ENCODE results near the gene ZBTB20.

Gene ZBTB20

GRCh38 chr3:114958930-114959329 lies 188.2 kb downstream of the ZBTB20 start:
- no peak for DNase-seq (ENCODE audit: low read depth)
- TF ChIP-seq CTCF (conservative IDR thresholded peaks at IDR 0.05; ENCODE audit: low read depth, low read length): no peak
- H3K4me3 ChIP-seq (ENCODE audit: low read length): no peak overlapping the region

DNA sequence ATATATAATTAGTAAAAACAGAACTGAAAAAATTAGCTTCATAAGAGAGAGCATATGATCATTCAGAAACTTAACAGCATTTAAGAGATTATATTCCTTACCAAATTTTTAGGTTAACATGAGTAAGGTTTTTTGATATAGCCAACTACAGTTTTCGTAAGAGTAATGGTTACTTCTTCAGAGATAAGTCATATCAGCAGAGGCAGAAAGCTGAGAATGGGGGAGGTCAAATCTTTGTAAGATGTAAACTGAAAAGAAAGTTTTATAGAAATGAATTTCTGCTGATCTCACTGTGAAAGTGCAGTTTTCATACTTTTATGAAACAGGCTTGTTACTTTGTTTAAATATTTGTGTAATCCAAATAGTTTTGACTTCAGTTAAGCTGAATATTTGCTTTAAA lies 193.3 kb downstream of the ZBTB20 start:
- DNase-seq (ENCODE audit: low read depth): no peak

DNA sequence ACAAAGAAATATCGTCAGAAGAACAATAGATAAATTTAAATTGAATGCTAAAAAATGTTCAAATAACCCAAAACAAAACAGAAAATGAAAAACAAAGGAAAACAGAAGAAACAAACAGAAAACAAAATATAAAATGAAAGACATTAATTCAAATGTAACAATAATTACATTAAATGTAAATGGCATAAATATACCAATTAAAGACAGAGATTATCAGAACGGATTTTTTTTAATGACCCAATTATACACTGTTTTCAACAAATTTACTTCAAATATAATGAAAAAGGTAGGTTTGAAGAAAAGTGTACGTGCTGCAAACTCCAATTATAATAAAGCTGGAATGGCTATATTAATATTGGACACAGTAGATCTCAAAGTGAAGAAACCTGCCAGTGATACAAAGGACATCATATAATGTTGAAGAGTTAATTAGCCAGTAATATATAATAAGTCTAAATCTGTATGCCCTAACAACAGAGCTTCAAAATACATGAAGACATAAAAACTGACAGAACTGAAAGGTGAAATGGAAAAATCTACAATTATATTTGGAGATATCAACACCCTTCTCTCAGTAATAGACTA lies 193.8 kb downstream of the ZBTB20 start:
- no peak for DNase-seq (ENCODE audit: low read depth)
- no peak overlapping the region for H3K4me3 ChIP-seq (ENCODE audit: low read length)

More for the DNA sequence above, 193.3 kb downstream of the ZBTB20 start:
- TF ChIP-seq CTCF (conservative IDR thresholded peaks at IDR 0.05; ENCODE audit: low read depth, low read length): no peak
- no peak overlapping the region for H3K4me3 ChIP-seq (ENCODE audit: low read length)

GRCh38 chr3:114942773-114943172 lies 204.3 kb downstream of the ZBTB20 start:
- TF ChIP-seq CTCF (conservative IDR thresholded peaks at IDR 0.05; ENCODE audit: low read depth, low read length): no peak
- no peak overlapping the region for H3K4me3 ChIP-seq (ENCODE audit: low read length)
- no peak for DNase-seq (ENCODE audit: low read depth)

More for the DNA sequence above, 193.8 kb downstream of the ZBTB20 start:
- TF ChIP-seq CTCF (conservative IDR thresholded peaks at IDR 0.05; ENCODE audit: low read depth, low read length): no peak

DNA sequence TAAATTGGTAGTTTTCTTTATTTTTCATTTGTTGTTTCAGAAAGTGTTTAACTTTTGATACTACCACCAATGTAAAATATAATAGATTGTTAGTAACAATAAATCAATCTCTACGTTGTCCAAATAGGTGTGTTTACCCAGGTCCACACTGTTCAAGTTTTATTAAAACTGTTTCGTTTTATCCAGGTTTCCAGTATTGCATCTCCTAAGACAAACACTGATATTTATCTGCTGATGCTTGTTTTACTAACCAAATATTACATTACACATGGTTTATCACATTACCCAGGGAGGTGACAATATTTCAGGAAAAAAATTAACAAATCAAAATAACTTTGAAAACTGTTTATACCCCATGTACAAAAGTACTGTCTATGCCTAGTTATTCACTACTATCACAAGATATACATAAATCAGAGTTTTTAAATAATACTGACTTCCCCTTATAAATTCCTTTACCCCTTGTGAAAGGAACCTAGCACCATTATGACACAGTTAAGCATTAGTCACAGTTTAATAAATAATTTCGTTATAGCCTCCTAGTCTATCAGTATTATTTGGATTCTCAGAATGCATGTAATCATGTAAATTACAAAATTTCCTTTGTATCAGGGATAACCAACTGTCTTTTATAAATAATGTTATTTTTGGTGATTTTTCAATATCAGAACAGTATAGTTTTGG lies 205.3 kb downstream of the ZBTB20 start:
- DNase-seq (ENCODE audit: low read depth): no peak
- no peak overlapping the region for H3K4me3 ChIP-seq (ENCODE audit: low read length)
- no peak for TF ChIP-seq CTCF (conservative IDR thresholded peaks at IDR 0.05; ENCODE audit: low read depth, low read length)

- no peak for TF ChIP-seq CTCF (conservative IDR thresholded peaks at IDR 0.05; ENCODE audit: low read depth, low read length)
- no peak overlapping the region for H3K4me3 ChIP-seq (ENCODE audit: low read length)
- no peak for DNase-seq (ENCODE audit: low read depth)
Observed at GRCh38 chr3:114939920-114940319, 207.2 kb downstream of the ZBTB20 start.

DNA sequence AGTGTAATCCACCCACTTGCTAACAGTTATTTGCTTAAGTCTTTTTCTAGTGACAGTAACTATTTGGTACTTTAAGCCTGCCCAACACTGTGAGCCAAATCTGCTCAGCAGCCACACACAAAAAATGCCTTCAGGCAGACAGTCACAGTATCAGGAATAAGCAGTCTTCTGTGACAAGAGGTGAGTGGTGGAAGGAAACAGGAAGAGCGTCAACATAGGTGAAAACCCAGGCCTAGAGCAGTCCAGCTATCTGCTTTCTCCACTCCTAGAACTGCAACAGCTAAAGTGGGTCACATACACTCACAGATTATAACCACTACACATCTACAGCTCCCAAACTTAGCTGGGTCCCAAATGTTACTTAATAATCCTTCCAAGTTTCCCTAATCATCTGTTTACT lies 213.7 kb downstream of the ZBTB20 start:
- no peak for TF ChIP-seq CTCF (conservative IDR thresholded peaks at IDR 0.05; ENCODE audit: low read depth, low read length)
- H3K4me3 ChIP-seq (ENCODE audit: low read length): no peak overlapping the region
- no peak for DNase-seq (ENCODE audit: low read depth)
